HG02763 (cell line): ENCODE results near the gene DMAP1.

Experiments used
- ATAC-seq: cut with Tn5 transposase; IDR thresholded peaks from one replicate; pipeline ENCODE4 v1.9.1; 2021; ENCODE audit warnings: mild to moderate bottlenecking, moderate library complexity; ENCODE audit not compliant: unreplicated experiment

The DMAP1 gene

DNA sequence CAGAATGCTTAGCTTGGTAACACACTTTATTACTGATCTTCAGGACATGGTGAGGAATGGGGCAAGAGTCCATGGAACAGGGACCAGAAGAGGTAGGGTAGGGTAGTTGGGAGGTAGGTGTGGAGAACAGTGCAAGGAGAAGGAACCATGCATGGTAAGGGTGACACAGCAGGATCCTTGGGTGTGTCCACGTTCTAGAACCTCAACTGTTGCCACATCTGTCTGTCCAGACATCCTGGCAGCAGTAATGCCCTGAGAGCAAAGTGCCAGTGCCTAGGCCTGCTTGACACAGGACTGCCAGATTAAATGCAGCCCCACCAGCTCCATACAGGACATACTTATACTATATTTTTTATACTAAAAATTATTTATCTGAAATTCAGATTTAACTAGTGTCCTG is 13.9 kb downstream of the DMAP1 start:
- no peak for ATAC-seq

DNA sequence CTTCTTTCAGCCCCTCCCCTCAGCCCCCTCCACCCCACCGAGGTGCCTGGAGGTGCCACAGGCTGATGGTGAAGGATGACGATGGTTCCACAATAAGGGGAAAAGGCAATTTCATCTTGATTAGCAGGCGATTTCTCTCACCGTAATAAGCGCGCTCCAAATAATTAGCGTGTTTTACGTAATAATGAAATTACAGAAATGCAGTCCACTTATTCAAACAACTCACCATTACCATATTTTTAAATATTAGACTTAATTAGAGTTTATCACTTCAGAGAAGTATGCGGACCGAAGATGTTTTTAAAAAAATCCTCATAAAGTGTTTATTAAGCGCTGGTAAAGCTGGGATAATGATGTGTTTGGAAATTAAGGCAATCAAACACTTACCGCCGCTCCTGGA is 14.9 kb downstream of the DMAP1 start:
- no peak for ATAC-seq

DNA sequence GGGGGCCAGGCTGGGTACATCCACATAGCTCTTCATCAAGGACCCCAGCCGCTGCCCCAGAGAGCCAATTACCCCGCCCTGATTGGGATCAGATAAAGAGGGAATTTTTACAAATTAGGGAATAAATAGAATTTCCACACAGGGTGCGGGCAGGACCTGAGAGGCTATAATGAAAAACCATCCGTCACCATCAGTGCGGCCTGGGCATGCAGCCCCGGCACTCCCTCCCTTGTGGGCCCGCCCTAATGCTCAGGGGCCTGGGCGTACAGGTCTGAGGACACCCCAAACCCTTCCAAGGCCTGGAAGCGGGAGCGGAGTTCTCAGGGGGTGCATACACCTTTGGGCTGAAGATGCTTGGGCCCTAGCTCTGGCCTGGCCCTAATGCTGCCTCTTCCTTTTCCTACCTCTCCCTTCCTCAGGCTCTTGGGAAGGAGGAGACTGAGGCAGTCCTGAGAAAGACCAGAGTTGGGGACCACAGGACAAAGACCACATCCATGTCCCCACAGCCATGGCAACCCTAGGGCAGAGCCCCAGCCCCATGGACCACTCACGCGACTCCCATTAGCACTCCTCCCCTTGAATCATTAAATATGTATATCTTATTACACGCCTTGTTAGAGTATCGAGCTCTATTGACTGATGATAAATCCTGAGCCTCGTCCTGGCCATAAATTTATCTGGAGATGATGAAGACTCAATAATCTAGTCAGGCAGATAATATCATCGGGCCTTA is 16.3 kb downstream of the DMAP1 start:
- no peak for ATAC-seq

DNA sequence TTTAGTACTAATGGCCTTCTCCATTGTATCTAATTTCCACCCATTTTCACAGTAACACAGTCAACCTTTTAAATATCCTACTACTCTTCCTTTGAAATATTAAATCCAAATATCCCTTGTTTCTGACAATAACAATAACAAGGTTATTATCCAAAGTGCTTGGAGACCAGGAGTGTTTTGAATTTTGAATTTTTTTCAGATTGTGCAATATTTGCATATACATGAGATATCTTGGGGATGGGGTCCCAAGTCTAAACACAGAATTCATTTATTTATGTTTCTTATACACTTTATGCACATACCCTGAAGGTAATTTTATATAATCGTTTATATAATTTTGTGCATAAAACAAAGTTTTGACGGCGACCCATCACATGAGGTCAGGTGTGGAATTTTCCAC is 17.5 kb downstream of the DMAP1 start:
- no peak for ATAC-seq

DNA sequence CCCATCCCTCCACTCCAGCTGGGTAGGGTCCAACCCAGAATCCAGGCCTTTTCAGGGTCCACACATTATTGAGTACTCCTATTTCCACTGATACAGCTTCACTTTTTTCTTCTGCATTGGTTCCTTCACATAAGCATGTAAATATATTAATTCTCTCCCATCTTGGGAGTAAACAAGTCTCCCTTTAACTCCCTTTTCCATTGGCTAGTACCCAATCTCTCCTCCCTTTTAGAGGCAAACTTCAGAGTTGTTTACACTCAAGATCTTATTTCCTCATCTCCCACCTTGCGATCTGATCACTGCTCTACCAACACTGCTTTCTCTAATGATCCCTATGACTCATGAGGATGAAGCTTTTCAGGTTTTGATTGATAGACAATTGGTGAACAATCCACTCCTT is 20.3 kb downstream of the DMAP1 start:
- ATAC-seq = no peak

DNA sequence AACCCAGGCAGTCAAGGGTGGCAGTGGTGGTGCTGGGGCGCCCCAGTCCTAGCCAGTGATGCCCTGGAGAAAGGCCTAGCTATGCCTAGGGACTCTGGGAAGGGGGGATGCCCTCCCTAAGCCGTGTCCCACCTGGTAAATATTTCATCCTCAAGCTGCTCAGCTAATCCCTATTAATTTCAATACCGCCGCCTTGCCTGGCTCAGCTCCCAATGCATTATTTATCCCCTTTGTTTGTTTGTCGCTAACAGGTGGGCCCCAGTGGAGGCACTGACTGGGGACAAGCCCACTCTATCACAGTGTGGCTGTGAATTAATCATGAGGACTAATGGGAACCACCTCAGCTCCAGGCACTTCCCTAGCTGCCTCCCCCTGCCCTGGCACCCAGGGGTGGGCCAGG is 22.5 kb downstream of the DMAP1 start:
- no peak for ATAC-seq

DNA sequence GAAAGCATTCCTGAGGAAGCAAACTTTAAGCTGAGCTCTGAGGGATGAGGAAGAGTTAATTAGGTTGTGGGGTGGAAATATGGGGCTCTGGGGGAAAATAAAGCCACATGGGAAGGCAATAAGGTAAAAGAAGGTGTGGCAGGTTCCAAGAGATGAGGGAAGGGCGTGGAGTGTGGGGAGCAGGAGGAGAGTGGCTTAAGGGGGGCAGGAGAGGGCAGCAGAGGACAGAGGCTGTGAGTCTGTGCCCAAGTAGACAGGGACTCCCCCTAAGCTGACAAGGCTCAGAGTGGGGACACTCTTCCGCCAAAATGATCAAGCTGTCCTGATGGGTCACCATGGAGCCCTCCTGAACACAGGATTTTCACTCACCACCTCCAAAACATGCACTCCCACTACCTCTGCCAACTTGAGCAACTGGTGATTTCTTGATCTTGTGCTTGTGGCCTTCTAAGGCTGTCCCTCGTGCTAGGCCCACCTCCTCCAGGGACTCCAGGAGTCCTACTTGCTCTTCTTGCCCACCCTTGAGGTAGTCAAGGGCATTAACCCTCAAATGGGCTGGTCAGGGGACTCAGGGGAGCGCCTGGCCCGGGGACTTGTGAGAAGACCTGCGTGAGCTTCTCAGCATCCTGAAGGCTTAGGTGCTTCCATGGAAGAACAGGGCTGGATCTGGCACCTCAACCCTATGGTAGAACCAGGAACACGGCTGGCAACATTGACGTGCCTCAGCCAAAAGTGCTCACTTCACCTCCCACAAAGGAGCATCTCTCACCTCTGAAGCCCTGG is 23.4 kb downstream of the DMAP1 start:
- ATAC-seq = no peak

DNA sequence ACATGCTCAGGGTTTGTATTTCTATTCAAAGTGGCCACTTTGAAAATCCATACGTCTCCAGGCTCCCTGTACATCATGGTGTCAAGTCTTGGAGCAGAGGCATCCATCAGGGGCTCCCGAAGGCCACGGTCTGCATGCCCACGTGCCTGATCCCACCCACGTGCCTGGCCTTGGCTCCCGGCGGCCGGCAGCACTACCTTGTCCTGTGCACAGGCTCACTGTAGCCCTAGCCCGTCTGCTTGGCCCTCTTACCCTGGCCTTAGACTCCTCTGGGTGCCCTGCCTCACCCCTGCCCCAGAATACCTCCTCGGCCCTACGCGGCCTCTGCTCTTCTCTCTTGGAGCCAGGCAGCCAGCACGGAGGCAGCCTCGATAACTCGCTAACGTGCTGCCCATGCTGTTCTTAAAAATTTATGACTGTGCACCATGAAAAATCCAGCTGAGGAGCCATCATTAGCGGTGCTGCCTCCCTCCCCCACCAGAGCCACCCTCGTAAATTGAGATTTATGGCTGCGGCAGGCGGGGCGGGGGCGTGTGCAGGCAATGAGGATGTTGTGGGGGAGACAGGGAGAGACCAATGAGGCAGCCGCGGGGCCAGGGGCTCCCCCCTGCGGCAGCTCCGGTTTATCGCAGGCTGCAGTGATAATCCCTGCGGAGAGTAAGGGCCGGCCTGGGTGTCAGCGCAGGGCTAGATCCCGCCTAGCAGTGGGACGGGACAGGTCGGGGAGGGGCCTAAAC is 24.6 kb downstream of the DMAP1 start:
- ATAC-seq = no peak

DNA sequence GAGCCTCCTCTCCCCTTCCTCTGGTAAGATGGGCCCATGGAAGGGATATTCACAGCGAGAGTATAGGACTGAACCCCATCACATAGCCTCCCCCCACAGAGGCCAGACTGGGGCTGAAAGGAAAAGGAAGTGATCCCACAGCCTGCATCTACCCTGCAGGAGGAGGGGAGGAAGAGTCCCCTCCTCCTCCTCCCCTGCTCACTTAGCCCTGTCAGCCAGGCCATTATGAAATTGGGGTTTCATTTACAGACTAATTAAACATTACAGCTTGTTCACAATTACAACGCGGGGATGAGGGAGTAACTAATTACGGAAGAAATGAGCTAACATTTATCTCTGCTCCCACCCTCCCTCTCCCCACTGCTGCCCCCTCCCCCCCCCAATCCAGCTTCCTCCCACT is 25.4 kb downstream of the DMAP1 start:
- ATAC-seq = no peak

DNA sequence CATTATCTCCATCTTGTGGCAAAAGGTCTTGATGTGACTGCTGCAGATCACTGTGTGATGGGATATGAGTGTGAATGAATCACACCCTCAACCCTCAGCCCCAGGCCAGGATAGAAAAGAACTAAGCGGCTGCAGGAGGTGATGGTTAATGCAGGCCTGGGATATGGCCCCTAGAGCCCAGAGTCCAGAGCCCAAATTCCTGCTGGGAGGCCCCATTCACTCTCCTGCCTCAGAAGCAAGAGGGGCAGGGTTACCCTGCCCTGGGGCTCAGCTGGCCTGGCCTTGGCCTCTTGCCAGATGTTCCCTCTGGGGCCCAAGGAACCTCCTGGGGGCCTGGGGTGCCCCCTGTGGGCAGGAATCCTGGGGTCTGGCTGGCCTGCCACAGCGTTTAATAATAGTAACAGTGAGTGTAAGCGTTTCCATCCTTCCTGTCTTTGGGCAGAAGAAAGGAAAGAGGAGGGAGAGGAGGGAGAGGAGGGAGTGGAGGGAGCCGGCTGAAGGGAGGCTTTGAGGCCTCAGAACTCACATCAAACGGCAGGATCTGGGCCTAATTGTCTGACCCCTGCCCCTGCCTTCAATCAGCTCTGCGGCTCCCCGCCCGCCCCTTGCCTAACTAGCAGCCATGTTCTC is 26.2 kb downstream of the DMAP1 start:
- ATAC-seq = no peak

DNA sequence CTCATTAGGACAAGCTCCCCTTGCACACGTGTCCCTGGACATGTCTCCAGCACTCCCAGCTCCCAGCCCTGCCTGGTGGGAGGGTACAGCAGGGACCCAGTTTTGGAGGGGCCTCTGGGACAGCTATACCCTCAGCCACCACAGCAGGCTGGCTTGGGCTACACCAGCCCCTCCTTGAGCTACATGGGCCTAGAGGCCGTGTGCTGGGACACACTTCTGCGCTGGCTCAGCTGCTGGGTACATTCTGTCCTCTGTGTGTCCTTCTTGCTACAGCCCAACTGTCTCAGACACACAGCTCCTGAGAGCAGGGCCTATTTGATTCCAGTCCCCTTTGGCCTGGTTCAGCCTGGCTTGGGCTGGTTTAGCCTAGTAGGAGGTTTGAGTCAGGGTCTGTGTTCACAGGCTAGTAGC is 26.7 kb downstream of the DMAP1 start:
- ATAC-seq = no peak

DNA sequence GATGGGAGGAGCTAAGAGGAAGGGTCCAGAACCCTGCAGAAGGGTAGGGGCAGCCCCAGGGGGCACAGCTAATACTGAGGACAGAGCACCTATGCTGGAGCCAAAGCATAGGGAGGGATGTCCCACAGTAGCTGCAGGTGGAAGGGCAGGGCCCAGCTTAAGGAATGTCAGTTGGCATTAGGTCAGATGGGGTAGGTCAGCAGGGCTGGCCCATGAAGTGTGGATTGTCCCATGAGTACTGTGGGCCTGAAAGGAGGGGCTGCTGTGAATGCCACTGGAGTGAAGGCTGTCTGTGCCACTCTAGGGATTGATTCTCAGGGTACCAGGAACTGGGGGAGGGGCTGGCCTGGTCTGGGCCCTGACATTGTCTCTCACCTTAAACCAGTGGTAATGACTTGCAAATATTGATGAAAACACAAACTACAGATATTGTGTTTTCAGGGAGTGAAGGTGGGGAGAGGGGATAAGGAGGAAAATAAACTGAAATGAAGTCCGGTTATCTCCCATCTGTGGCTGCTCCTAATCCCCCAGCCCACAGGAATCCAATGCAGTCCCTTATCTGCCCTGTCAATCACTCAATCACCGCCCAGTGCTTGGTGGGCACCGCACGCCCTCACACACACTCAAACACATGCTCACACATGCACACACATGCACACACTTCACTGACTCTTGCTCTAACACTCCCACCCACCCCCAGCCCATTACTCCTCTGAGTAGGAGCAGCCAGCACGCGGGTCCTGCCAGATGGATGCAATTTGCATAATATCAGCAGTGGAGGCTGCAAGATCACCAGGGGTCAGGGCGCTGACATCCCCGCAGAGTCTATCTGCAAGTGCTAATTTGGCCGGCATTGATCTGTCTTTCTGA is 27.8 kb downstream of the DMAP1 start:
- ATAC-seq = no peak

DNA sequence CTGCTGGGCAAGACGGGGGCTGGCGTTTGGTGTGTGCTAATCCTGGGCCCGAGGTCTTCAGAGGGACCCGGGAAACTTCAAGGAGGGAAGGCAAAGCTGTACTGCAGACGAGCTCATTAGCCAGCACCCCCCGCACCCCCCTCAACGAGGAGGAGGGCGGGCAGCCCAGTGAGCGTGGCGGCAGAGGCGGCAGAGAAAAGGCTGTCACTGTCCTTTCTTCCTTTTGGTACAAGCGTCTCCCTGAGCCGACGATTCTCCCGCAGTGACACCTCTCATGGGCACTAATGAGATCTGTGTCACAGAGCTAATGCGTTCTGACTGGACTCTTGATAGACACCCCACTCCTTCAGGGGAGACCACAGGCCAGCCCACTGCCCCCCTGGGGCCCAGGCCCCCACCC is 29.5 kb downstream of the DMAP1 start:
- no peak for ATAC-seq

DNA sequence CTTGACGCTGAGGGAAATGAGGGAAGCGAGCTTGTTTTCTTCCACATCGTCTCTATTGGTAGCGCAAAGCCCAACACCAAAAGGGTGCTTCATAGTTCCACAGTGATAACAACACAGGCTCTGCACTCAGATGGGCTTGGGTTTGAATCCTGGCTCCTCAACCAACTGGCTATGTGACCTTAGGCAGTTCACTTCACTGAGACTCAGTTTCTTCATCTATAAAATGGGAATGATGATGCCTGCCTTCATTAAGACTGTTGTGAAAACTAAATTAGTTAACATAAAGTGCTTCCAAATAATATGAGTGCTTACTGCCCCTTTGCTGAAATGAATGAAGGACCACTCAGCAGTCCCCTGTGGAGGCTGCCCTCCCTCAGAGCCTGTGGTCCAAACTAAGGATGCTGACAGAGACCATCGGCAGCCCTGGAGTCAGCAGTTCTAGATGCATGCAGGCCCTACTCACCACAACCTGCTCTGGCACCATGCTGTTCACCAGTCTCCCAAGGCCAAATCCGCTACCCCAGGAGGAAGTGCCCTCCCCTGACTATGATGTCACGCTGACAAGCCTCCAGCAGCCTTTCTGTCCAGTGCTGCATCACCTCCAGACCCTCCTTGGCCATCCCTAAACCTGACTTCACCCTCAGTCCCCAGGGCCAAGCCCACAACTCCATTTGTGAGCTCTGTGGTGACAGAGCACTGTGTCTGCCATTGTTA is 30.7 kb downstream of the DMAP1 start:
- ATAC-seq = no peak

DNA sequence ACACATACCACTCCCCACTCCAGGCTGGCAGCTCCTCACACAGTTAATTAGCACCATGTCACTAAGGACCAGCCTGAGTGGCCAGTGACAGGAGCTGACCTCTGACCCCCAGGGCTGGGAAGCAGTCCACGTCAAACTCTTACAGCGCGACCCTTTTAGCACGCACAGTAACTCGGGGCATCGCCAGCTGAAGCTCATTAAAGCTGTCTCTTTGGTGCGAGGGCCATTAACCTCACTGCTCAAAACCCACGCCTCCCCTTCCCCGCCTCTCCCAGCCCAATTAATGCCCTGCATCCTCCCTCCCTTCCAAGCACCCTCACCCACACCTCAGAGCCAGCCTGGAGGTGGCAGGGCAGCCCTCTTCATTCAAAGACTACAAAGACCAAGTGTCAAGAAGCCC is 31.7 kb downstream of the DMAP1 start:
- ATAC-seq = no peak

DNA sequence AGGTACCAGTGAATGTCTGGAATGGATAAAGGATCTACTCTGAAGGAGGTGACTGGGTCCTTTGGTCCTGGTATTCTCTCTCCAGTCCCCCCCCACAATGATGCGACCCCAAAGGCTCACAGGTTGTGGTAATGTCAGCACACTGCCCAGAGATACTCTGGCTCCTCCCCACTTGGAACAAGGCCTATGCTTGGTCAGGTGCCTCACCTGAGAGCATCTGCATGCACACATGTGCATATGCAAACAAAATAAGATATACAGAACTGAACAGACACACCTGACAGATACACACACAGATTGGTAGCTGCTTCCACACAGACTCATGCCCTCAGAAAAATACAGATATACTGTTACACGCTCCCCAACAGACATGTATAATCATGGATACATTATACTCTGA is 33.5 kb downstream of the DMAP1 start:
- no peak for ATAC-seq

DNA sequence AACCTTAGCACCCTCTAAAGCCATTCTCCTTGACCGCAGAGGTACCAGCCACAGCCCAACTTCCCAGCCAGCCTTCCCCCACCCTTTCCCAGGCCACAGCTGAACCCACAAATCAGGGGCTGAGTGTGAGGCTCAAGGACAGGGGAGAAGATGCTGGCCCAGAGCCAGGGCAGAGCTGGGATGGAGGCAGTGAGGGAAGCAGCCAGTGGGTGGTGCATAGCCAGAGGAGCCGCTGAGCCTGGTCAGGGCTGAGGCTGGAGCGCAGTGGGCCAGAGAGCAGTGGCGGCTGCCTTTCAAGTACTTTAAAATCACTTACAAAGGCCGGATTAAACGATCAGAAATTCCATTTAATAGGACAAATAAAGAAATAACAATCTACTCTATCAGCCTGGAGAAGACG is 36.3 kb downstream of the DMAP1 start:
- ATAC-seq = no peak

DNA sequence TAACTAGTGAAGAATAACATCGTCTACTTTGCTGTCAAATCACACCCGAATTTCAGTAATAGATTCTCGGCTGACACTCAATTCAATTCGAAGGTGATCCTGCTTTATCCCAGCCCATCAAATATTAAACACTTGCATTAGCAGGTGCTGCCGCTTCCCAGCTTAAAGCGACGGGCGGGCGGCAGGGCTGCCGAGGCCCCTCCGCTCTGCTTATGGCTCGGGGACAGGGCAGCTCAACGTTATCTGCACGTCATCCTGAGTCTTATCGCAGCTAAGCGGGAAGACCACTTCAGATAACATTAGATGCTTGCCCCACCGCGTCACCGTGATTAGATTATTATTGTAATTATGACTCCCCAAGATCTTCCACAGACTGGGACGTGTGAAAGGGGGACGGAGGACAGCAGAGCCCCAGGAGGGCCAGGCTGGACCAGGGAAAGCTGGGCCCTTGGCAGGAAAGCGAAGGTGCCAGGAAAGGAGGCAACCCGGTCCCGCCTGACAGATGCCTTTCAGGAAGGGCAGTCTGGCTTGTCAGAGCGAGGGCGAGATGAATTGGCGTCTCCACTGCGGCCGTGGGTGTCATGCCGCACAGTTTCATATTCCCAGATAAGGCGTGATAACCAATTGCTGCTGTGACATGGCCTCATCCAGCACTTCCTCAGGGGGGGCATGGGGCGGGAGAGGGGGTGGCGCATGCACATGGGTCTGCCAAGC is 37.0 kb downstream of the DMAP1 start:
- no peak for ATAC-seq

DNA sequence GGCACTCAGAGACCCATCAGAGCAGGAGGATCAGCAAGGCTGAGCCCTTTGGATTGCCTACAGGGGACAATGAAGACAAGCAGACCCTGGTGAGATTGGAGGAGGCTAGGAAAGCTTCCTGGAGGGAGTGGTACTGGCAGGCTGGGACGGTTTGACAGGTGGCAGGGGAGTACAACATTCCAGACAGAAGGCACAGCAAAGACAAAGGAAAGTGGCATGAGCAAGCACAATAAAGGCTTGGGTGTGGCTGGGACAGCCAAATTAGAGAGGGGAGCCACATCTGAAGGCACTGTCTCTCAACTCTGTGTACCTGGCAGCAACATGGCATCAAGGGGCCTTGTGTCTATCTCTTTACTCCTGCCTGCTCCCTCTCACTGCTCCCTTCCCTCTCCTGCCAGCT is 38.2 kb downstream of the DMAP1 start:
- ATAC-seq = no peak
